GM12878 (cell line): ENCODE results near the gene ELOVL5. TPM values are rescaled to one million over a fixed set of nuclear protein-coding genes. Genes with fewer than 3 reads are reported as not detected.

ENCODE experiments used
- ATAC-seq: fragments of 200-7000 bp; cut with Tn5 transposase; 3 replicates; pipeline ENCODE4 v1.9.1; 2020; ENCODE audit warnings: mild to moderate bottlenecking, moderate library complexity
- BruUV-seq: library from RNA; stranded (reverse); fragments of 400-500 nt; replicated peaks from 2 replicates; lab custom pipeline; 2021; lab: Mats Ljungman, UMichigan
- CTCF ChIA-PET: fragments of 300-600 bp; sonication (Branson Sonifier 250); formaldehyde crosslinking; extraction: SDS; loops from one replicate; lab custom pipeline; 2021; ENCODE audit warnings: inconsistent platforms; lab: Yijun Ruan, JAX
- POLR2A ChIA-PET: fragments of 350-600 bp; formaldehyde crosslinking; extraction: SDS; loops from one replicate; lab custom pipeline; 2021; ENCODE audit warnings: inconsistent platforms; lab: Charles Lee
- RAD21 ChIA-PET: fragments of 300-600 bp; sonication (Branson Sonifier 250); formaldehyde crosslinking; loops from one replicate; lab custom pipeline; 2023; ENCODE audit warnings: antibody characterized with exemption; ENCODE audit not compliant: unreplicated experiment; lab: Charles Lee
- SMC1A ChIA-PET: fragments of 300-600 bp; sonication (Branson Sonifier 250); formaldehyde crosslinking; loops from one replicate; lab custom pipeline; 2023; ENCODE audit not compliant: unreplicated experiment, uncharacterized antibody; lab: Charles Lee
- DNase-seq: peaks from one replicate; pipeline ENCODE4 v3.0.0-alpha.2; 2011; ENCODE audit warnings: low read depth, low spot score
- FAIRE-seq: peaks from 3 replicates; lab custom pipeline; 2011; peaks lifted over from hg19 to GRCh38; lab: Jason Lieb, UNC
- H2AFZ ChIP-seq: 2 replicates; pipeline ENCODE4 v1.6.0; 2011; ENCODE audit warnings: low read depth, low read length, control low read depth; ENCODE audit not compliant: control insufficient read depth
- H3K27ac ChIP-seq: 2 replicates; pipeline ENCODE4 v1.5.1; 2011; ENCODE audit warnings: control low read depth; ENCODE audit not compliant: control insufficient read depth, insufficient read depth
- H3K27me3 ChIP-seq, 2 experiments: replicated peaks in 1 of 2; 2 replicates each; pipeline versions ENCODE4 v1.6.0 to v1.6.1; 2011; ENCODE audit warnings: low read length in 1 of 2; ENCODE audit not compliant: control insufficient read depth in 2 of 2, insufficient read depth in 2 of 2
- H3K36me3 ChIP-seq, 2 experiments: 2 replicates each; pipeline ENCODE4 v1.5.1; 2011; ENCODE audit warnings: low read length in 1 of 2; ENCODE audit not compliant: control insufficient read depth in 2 of 2, insufficient read depth in 2 of 2
- H3K4me1 ChIP-seq: 2 replicates; pipeline ENCODE4 v1.6.1; 2011; ENCODE audit warnings: mild to moderate bottlenecking, low read length, moderate library complexity, mixed read lengths; ENCODE audit not compliant: control insufficient read depth, insufficient read depth
- H3K4me2 ChIP-seq: 2 replicates; pipeline ENCODE4 v1.6.0; 2011; ENCODE audit warnings: control low read depth; ENCODE audit not compliant: control insufficient read depth, insufficient read depth
- H3K4me3 ChIP-seq: fragments of 200-600 bp; sonication (generic); 2 replicates; pipeline ENCODE4 v1.5.1; 2016
- H3K79me2 ChIP-seq: 2 replicates; pipeline ENCODE4 v1.6.0; 2011; ENCODE audit warnings: low read length; ENCODE audit not compliant: control insufficient read depth, insufficient read depth
- H3K9ac ChIP-seq: 2 replicates; pipeline ENCODE4 v1.8.0; 2011; ENCODE audit warnings: low read length, control low read depth, mixed read lengths; ENCODE audit not compliant: control insufficient read depth, insufficient read depth
- H3K9me3 ChIP-seq: replicated peaks from 3 replicates; pipeline ENCODE4 v1.5.1; 2011; ENCODE audit warnings: mild to moderate bottlenecking, low read length; ENCODE audit not compliant: control insufficient read depth, insufficient read depth
- H4K20me1 ChIP-seq: 2 replicates; pipeline ENCODE4 v1.6.0; 2011; ENCODE audit not compliant: control insufficient read depth, insufficient read depth
- ATF7 ChIP-seq: fragments of 450-650 bp; IDR thresholded peaks from 2 replicates; pipeline ENCODE4 v1.6.1; 2016; ENCODE audit warnings: low read depth, mild to moderate bottlenecking
- CEBPZ ChIP-seq: fragments of 150-350 bp; IDR thresholded peaks from 2 replicates; pipeline ENCODE4 v1.6.1; 2016; ENCODE audit warnings: low read depth, low read length
- FOS ChIP-seq: IDR thresholded peaks from 3 replicates; pipeline ENCODE4 v1.6.1; 2011; ENCODE audit warnings: borderline replicate concordance; ENCODE audit not compliant: insufficient read length; ENCODE audit errors: extremely low read depth
- KLF5 ChIP-seq: fragments of 450-650 bp; IDR thresholded peaks from 2 replicates; pipeline ENCODE4 v1.6.1; 2014; ENCODE audit warnings: mild to moderate bottlenecking; ENCODE audit not compliant: partially characterized antibody
- NBN ChIP-seq: fragments of 450-650 bp; IDR thresholded peaks from 2 replicates; pipeline ENCODE4 v1.6.1; 2016
- PRDM15 ChIP-seq: fragments of 450-650 bp; formaldehyde crosslinking; IDR thresholded peaks from 2 replicates; pipeline ENCODE4 v1.4.0; 2020; ENCODE audit warnings: mild to moderate bottlenecking, moderate library complexity
- RELB ChIP-seq: fragments of 450-650 bp; IDR thresholded peaks from 2 replicates; pipeline ENCODE4 v1.6.1; 2017; ENCODE audit warnings: low read depth, mild to moderate bottlenecking, moderate library complexity
- ZBTB40 ChIP-seq: fragments of 450-650 bp; IDR thresholded peaks from 2 replicates; pipeline ENCODE4 v1.6.1; 2016; ENCODE audit warnings: mild to moderate bottlenecking, moderate library complexity, borderline replicate concordance
- WGBS: methylation state at CpG from one replicate; pipeline ENCODE4 v1.1.6; 2016; ENCODE audit warnings: low lambda C conversion rate; ENCODE audit not compliant: insufficient replicate concordance, insufficient coverage; ENCODE audit errors: missing lambda C conversion rate; 5-methylcytosine and 5-hydroxymethylcytosine counted together
- in situ Hi-C: fragments of 300-500 bp; cut with MboI; formaldehyde crosslinking; loops from 9 replicates; pipeline ENCODE4 v1.14.3; 2018; ENCODE audit warnings: mixed read lengths
- intact Hi-C: fragments of 100-400 bp; cut with micrococcal nuclease; formaldehyde crosslinking; loops from one replicate; pipeline ENCODE4 v1.14.2; 2022; ENCODE audit not compliant: unreplicated experiment
- polyA plus RNA-seq, 11 experiments: library from polyadenylated mRNA; depleted of rRNA in 4 of 11; unstranded in 6 of 11; stranded (reverse) in 5 of 11; fragments of >200 nt; fragmentation: Nextera tagmentation in 4 of 11; fragmentation: Illumina TruSeq in 1 of 11; extraction: Ambion mirVana in 4 of 11; extraction: Trizol in 1 of 11; gene quantifications; 1 replicate in 1 of 11; 2 replicates in 10 of 11; pipeline versions ENCODE4 v1.2.1 to v1.2.3, GENCODE V29; 2011 to 2016; ENCODE audit warnings: inconsistent platforms in 2 of 11, missing spikeins in 2 of 11, low read depth in 1 of 11
- total RNA-seq, 4 experiments: library from RNA; depleted of rRNA in 3 of 4; stranded (reverse); fragments of >200 nt in 3 of 4; fragmentation: Illumina TruSeq in 1 of 4; extraction: Trizol in 1 of 4; gene quantifications; 2 replicates each; pipeline versions ENCODE4 v1.2.1 to v1.2.3, GENCODE V29; 2013 to 2021

The ELOVL5 gene
- total and polyA plus RNA-seq, 10 of the 15 experiments (the other 5 are each of a cell fraction or from before 2014, with no cell fraction given): 156 to 241 (median 196) TPM

- TF ChIP-seq ZBTB40 (no peak), RELB (no peak), FOS (no peak), NBN (no peak), ATF7 (no peak)
Observed at GRCh38 chr6:53279293-53279692, 69.5 kb downstream of the ELOVL5 start (continued).

- no peak overlapping the region for H3K9ac ChIP-seq
- POLR2A ChIA-PET: interaction anchor here (0.5 to 1.2 kb wide), 3 partner anchors 10 to 41 kb away, joined by 3 to 4 read pairs (median 3); no protein-coding TSS in a partner anchor
- H3K4me3 ChIP-seq: no peak overlapping the region
- CTCF ChIA-PET: interaction anchor here (0.6 to 2.2 kb wide), 9 partner anchors 11 to 211 kb away, joined by 3 to 6 read pairs (median 4); no protein-coding TSS in a partner anchor
- no peaks in the 10 kb centered on the region for H3K9me3 ChIP-seq
- SMC1A ChIA-PET: interaction anchor here (0.9 to 3.9 kb wide), 12 partner anchors 7 to 165 kb away, joined by 3 to 16 read pairs (median 4); no protein-coding TSS in a partner anchor
- no peaks in the 10 kb centered on the region for H4K20me1 ChIP-seq
- no peak for FAIRE-seq
- BruUV-seq: no TSS peak
- 99% methylated on average over 4 of the region's 4 CpGs for WGBS
- DNase-seq: no peak
- H3K36me3 ChIP-seq: peaks cover 24 to 29% of the 10 kb centered on the region in 2 experiments
- H3K79me2 ChIP-seq: no peaks in the 10 kb centered on the region
- no peak overlapping the region for H3K27ac ChIP-seq
- H3K4me1 ChIP-seq: no peaks in the 10 kb centered on the region
- H3K4me2 ChIP-seq: no peak overlapping the region
- no peak overlapping the region for H2AFZ ChIP-seq
- H3K27me3 ChIP-seq: no peaks in the 10 kb centered on the region
- in situ Hi-C loops: no loop called here
- RAD21 ChIA-PET: interaction anchor here (1.1 to 2.5 kb wide), 4 partner anchors 12 to 163 kb away, joined by 3 to 9 read pairs (median 3); no protein-coding TSS in a partner anchor
- intact Hi-C loops: no loop called here
- no peak; the same call in 2 of the 3 replicates for ATAC-seq
- no peak for TF ChIP-seq KLF5
- no peak for TF ChIP-seq CEBPZ
- no peak for TF ChIP-seq PRDM15
Observed at GRCh38 chr6:53273370-53273769, 75.4 kb downstream of the ELOVL5 start.
